ENCODE data around the gene ELAVL2.
A peak's percentile ranks its signal among the peaks of the same experiment; 100 is the strongest.

ELAVL2 gene

DNA sequence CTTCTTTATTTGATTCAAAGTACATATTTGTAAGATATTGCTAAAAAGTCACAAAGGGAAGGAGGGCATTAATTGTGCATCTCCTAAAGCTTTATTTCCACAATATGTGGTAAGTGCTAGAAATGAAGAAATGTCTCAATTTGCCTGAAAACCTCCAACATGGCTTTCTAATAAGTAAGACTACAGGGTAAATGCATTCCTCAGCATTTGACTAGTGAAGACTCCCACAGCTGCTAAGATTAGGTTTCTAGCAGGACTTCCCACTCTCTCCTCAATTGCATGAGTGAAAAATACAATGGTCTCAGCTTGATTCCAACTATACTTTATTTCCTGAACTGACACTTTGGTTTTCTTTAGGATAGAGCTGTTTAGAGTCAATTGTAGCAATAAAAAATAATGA is 162.1 kb downstream of the ELAVL2 start (continued):
- TF ChIP-seq, protein P1, sequence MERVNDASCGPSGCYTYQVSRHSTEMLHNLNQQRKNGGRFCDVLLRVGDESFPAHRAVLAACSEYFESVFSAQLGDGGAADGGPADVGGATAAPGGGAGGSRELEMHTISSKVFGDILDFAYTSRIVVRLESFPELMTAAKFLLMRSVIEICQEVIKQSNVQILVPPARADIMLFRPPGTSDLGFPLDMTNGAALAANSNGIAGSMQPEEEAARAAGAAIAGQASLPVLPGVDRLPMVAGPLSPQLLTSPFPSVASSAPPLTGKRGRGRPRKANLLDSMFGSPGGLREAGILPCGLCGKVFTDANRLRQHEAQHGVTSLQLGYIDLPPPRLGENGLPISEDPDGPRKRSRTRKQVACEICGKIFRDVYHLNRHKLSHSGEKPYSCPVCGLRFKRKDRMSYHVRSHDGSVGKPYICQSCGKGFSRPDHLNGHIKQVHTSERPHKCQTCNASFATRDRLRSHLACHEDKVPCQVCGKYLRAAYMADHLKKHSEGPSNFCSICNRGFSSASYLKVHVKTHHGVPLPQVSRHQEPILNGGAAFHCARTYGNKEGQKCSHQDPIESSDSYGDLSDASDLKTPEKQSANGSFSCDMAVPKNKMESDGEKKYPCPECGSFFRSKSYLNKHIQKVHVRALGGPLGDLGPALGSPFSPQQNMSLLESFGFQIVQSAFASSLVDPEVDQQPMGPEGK (CRISPR knock-in tag; IDR thresholded peaks at IDR 0.05; ENCODE audit: borderline replicate concordance) = no peak
- no peak for TF ChIP-seq ZC3H10 (CRISPR knock-in tag; IDR thresholded peaks at IDR 0.05)
- TF ChIP-seq CSDC2 (CRISPR knock-in tag; IDR thresholded peaks at IDR 0.05) = no peak
- TF ChIP-seq ARNTL (CRISPR knock-in tag; IDR thresholded peaks at IDR 0.05; ENCODE audit: borderline replicate concordance, low read depth) = no peak
- TF ChIP-seq GLIS3 (CRISPR knock-in tag; IDR thresholded peaks at IDR 0.05) = no peak
- TF ChIP-seq BACH2 (CRISPR knock-in tag; IDR thresholded peaks at IDR 0.05; ENCODE audit: borderline replicate concordance) = no peak
- TF ChIP-seq PPARA (CRISPR knock-in tag; IDR thresholded peaks at IDR 0.05; ENCODE audit: borderline replicate concordance) = no peak
- TF ChIP-seq OSR1 (CRISPR knock-in tag; IDR thresholded peaks at IDR 0.05) = no peak
- TF ChIP-seq ZFP30 (CRISPR knock-in tag; IDR thresholded peaks at IDR 0.05) = no peak
- no peak for TF ChIP-seq ZNF8 (CRISPR knock-in tag; IDR thresholded peaks at IDR 0.05)
- TF ChIP-seq ZNF565 (CRISPR knock-in tag; conservative IDR thresholded peaks at IDR 0.05; ENCODE audit: low read depth) = no peak
- TF ChIP-seq, protein P2, sequence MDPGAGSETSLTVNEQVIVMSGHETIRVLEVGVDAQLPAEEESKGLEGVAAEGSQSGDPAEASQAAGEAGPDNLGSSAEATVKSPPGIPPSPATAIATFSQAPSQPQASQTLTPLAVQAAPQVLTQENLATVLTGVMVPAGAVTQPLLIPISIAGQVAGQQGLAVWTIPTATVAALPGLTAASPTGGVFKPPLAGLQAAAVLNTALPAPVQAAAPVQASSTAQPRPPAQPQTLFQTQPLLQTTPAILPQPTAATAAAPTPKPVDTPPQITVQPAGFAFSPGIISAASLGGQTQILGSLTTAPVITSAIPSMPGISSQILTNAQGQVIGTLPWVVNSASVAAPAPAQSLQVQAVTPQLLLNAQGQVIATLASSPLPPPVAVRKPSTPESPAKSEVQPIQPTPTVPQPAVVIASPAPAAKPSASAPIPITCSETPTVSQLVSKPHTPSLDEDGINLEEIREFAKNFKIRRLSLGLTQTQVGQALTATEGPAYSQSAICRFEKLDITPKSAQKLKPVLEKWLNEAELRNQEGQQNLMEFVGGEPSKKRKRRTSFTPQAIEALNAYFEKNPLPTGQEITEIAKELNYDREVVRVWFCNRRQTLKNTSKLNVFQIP (CRISPR knock-in tag; IDR thresholded peaks at IDR 0.05; ENCODE audit: borderline replicate concordance, low read depth) = no peak

DNA sequence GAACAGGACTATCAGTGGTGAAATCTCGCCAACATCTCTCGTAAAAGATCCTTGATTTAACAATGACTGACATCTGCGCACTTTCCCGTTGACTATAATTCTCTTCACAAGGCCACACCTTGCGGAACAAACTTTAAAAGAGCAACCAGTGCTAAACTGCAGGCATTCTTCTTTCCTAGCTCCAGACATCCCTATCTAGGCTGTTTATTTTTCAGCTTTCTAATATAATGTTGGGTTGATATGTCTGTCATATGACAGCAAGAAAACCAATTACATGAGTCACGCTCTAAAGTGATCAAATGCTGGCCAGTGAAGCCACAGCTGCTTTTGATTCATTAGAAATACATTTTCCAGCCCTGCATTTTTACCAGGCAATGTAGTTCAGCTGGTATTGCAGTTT is 162.5 kb downstream of the ELAVL2 start:
- no peak; the same call in 2 of the 3 replicates for ATAC-seq

DNA sequence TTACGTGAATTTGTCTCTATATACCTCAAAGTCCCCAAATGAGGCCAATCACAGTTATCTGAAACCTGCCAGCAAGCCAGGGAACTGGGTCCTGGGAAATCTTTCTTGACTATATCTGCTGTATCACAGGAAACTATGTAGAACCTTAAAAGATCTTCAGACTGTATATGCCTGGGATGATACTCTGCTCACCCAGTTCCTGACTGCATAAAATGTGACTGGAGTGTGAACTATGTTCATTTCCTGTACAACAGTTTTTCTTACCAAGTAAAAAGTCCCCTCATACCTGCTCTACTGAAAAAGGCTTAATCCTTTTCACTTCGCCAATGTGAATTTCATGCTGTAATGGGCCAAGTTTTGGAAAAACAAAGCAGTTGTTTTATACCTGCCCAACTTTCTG is 162.9 kb downstream of the ELAVL2 start:
- no peak for ATAC-seq
- TF ChIP-seq, protein P2 (CRISPR knock-in tag; IDR thresholded peaks at IDR 0.05; ENCODE audit: borderline replicate concordance, low read depth) = no peak
- TF ChIP-seq ZFP3 (CRISPR knock-in tag; IDR thresholded peaks at IDR 0.05) = no peak
- TF ChIP-seq TOX (CRISPR knock-in tag; IDR thresholded peaks at IDR 0.05; ENCODE audit: borderline replicate concordance) = no peak
- TF ChIP-seq GLIS3 (CRISPR knock-in tag; IDR thresholded peaks at IDR 0.05) = no peak
- no peak for TF ChIP-seq TSHZ2 (CRISPR knock-in tag; IDR thresholded peaks at IDR 0.05)
- TF ChIP-seq ZNF565 (CRISPR knock-in tag; conservative IDR thresholded peaks at IDR 0.05; ENCODE audit: low read depth) = no peak

More for the DNA sequence above, 162.5 kb downstream of the ELAVL2 start:
- TF ChIP-seq GLIS3 (CRISPR knock-in tag; IDR thresholded peaks at IDR 0.05) (no peak), TOX (CRISPR knock-in tag; IDR thresholded peaks at IDR 0.05; ENCODE audit: borderline replicate concordance) (no peak), ZC3H10 (CRISPR knock-in tag; IDR thresholded peaks at IDR 0.05) (no peak), TCF4 (CRISPR knock-in tag; IDR thresholded peaks at IDR 0.05; ENCODE audit: borderline replicate concordance) (peak; percentile 39; the same call in 1 of the 2 replicates), ZFP3 (CRISPR knock-in tag; IDR thresholded peaks at IDR 0.05) (no peak), ISL1 (CRISPR knock-in tag; IDR thresholded peaks at IDR 0.05) (0 out of 2 replicates have a peak, but pooled peaks have one; percentile 14), PPARA (CRISPR knock-in tag; IDR thresholded peaks at IDR 0.05; ENCODE audit: borderline replicate concordance) (no peak), TSHZ2 (CRISPR knock-in tag; IDR thresholded peaks at IDR 0.05) (0 out of 2 replicates have a peak, but pooled peaks have one; percentile 41), OSR1 (CRISPR knock-in tag; IDR thresholded peaks at IDR 0.05) (no peak)
- TF ChIP-seq, protein P1 (CRISPR knock-in tag; IDR thresholded peaks at IDR 0.05; ENCODE audit: borderline replicate concordance) = no peak
